OCI-LY7 (cell line): ENCODE results near the gene SKAP2. TPM values are rescaled to one million over a fixed set of nuclear protein-coding genes. Genes with fewer than 3 reads are reported as not detected.

Source experiments
- BruUV-seq: library from RNA; stranded (reverse); fragments of 400-500 nt; replicated peaks from 2 replicates; lab custom pipeline; 2021; lab: Mats Ljungman, UMichigan
- CTCF ChIA-PET: fragments of 300-600 bp; sonication (Branson Sonifier 250); formaldehyde crosslinking; loops from one replicate; lab custom pipeline; 2022; ENCODE audit warnings: antibody characterized with exemption; ENCODE audit not compliant: unreplicated experiment; lab: Charles Lee
- POLR2A ChIA-PET: fragments of 300-600 bp; sonication (Branson Sonifier 250); formaldehyde crosslinking; loops from one replicate; lab custom pipeline; 2022; ENCODE audit warnings: antibody characterized with exemption; lab: Charles Lee
- DNase-seq: peaks from one replicate; pipeline ENCODE4 v3.0.0-alpha.2; 2015; ENCODE audit warnings: low spot score
- H2AFZ ChIP-seq: fragments of 200-600 bp; sonication (generic), shearing (Covaris generic); 2 replicates; pipeline ENCODE4 v1.6.1; 2014; ENCODE audit warnings: mild to moderate bottlenecking, antibody characterized with exemption, low read length, moderate library complexity
- H3K27ac ChIP-seq: fragments of 200-600 bp; sonication (generic); 2 replicates; pipeline ENCODE4 v1.5.1; 2014; ENCODE audit warnings: mixed run types, low read depth, mild to moderate bottlenecking, moderate library complexity, low read length, inconsistent platforms; ENCODE audit not compliant: poor library complexity, severe bottlenecking
- H3K36me3 ChIP-seq: fragments of 200-600 bp; sonication (generic); 2 replicates; pipeline ENCODE4 v1.6.1; 2014; ENCODE audit warnings: mild to moderate bottlenecking, antibody characterized with exemption, low read length, moderate library complexity, mixed read lengths; ENCODE audit not compliant: insufficient read depth
- H3K4me1 ChIP-seq: fragments of 200-600 bp; sonication (generic); 2 replicates; pipeline ENCODE4 v1.5.1; 2014; ENCODE audit warnings: mild to moderate bottlenecking, low read length; ENCODE audit not compliant: insufficient read depth, poor library complexity, severe bottlenecking
- H3K4me2 ChIP-seq: fragments of 200-600 bp; sonication (generic); 2 replicates; pipeline ENCODE4 v1.6.1; 2014; ENCODE audit warnings: mild to moderate bottlenecking, low read length
- H3K4me3 ChIP-seq: fragments of 200-600 bp; sonication (generic); 2 replicates; pipeline ENCODE4 v1.5.1; 2014; ENCODE audit warnings: mild to moderate bottlenecking, low read depth, low read length; ENCODE audit not compliant: poor library complexity, severe bottlenecking
- H3K79me2 ChIP-seq: fragments of 200-600 bp; sonication (generic); 2 replicates; pipeline ENCODE4 v1.6.1; 2016; ENCODE audit warnings: low read depth, mild to moderate bottlenecking, low read length, moderate library complexity, mixed read lengths; ENCODE audit not compliant: insufficient read depth
- H3K9me2 ChIP-seq: fragments of 200-600 bp; sonication (generic); 2 replicates; pipeline ENCODE4 v1.6.1; 2016; ENCODE audit warnings: mild to moderate bottlenecking, low read length, mixed read lengths; ENCODE audit not compliant: insufficient read depth
- H3K9me3 ChIP-seq: fragments of 200-600 bp; sonication (generic); 2 replicates; pipeline ENCODE4 v1.6.1; 2014; ENCODE audit warnings: mild to moderate bottlenecking, mixed run types, low read length, mixed read lengths
- H4K20me1 ChIP-seq: fragments of 200-600 bp; sonication (generic); 2 replicates; pipeline ENCODE4 v1.6.1; 2014; ENCODE audit warnings: mild to moderate bottlenecking, antibody characterized with exemption, low read length, moderate library complexity, mixed read lengths; ENCODE audit not compliant: insufficient read depth
- CTCF ChIP-seq: fragments of 200-600 bp; sonication (generic); conservative IDR thresholded peaks from 2 replicates; pipeline ENCODE4 v1.5.1; 2014; ENCODE audit warnings: mild to moderate bottlenecking, antibody characterized with exemption, low read length, moderate library complexity, mixed read lengths
- EZH2phosphoT487 ChIP-seq: fragments of 200-600 bp; sonication (generic); IDR thresholded peaks from 2 replicates; pipeline ENCODE4 v1.6.1; 2018; ENCODE audit warnings: low read depth, borderline replicate concordance, mild to moderate bottlenecking, mixed run types, antibody characterized with exemption, low read length, moderate library complexity, mixed read lengths
- intact Hi-C: fragments of 100-400 bp; cut with micrococcal nuclease; formaldehyde crosslinking; loops from one replicate; pipeline ENCODE4 v1.10.0; 2022; ENCODE audit not compliant: unreplicated experiment
- total RNA-seq, 2 experiments: library from RNA; depleted of rRNA in 1 of 2; stranded (reverse); fragments of >200 nt in 1 of 2; shearing (Covaris generic) in 1 of 2; gene quantifications; 2 replicates each; pipeline ENCODE4 v1.2.3, GENCODE V29; 2014 to 2022

Gene SKAP2
- total RNA-seq, 2 experiments from 2014 or later: 15.5 to 54.8 TPM

GRCh38 chr7:26627891-26628341 is 236.5 kb downstream of the SKAP2 start:
- DNase-seq: no peak
- ChIA-PET POLR2A (no interaction called here), CTCF (no interaction called here)
- no peak overlapping the region for H3K4me2 ChIP-seq
- no peaks in the 10 kb centered on the region for H3K36me3 ChIP-seq
- intact Hi-C loops: no loop called here
- no peaks in the 10 kb centered on the region for H3K79me2 ChIP-seq
- no peaks in the 10 kb centered on the region for H3K9me3 ChIP-seq
- H4K20me1 ChIP-seq: no peaks in the 10 kb centered on the region
- no peaks in the 10 kb centered on the region for H3K4me1 ChIP-seq
- H2AFZ ChIP-seq: no peak overlapping the region
- no peaks in the 10 kb centered on the region for H3K9me2 ChIP-seq
- no peak overlapping the region for H3K4me3 ChIP-seq
- BruUV-seq: no TSS peak
- H3K27ac ChIP-seq: no peak overlapping the region
- TF ChIP-seq EZH2phosphoT487 (no peak), CTCF (no peak)

GRCh38 chr7:26627221-26627620 is 237.2 kb downstream of the SKAP2 start:
- no peak for DNase-seq
- no peak overlapping the region for H3K27ac ChIP-seq
- H3K9me3 ChIP-seq: no peaks in the 10 kb centered on the region
- H3K9me2 ChIP-seq: no peaks in the 10 kb centered on the region
- no peaks in the 10 kb centered on the region for H3K36me3 ChIP-seq
- no peak overlapping the region for H3K4me2 ChIP-seq
- intact Hi-C loops: no loop called here
- no peak overlapping the region for H2AFZ ChIP-seq
- POLR2A ChIA-PET: no interaction called here
- H3K79me2 ChIP-seq: no peaks in the 10 kb centered on the region
- BruUV-seq: no TSS peak
- TF ChIP-seq EZH2phosphoT487 (no peak), CTCF (no peak)
- CTCF ChIA-PET: no interaction called here
- H3K4me1 ChIP-seq: no peaks in the 10 kb centered on the region
- no peaks in the 10 kb centered on the region for H4K20me1 ChIP-seq
- no peak overlapping the region for H3K4me3 ChIP-seq

- TF ChIP-seq CTCF (no peak), EZH2phosphoT487 (no peak)
- H3K4me1 ChIP-seq: no peaks in the 10 kb centered on the region
- no peaks in the 10 kb centered on the region for H4K20me1 ChIP-seq
- no peak overlapping the region for H3K27ac ChIP-seq
- DNase-seq: no peak
- H3K9me2 ChIP-seq: no peaks in the 10 kb centered on the region
- H3K36me3 ChIP-seq: no peaks in the 10 kb centered on the region
- no TSS peak for BruUV-seq
- ChIA-PET CTCF (no interaction called here), POLR2A (no interaction called here)
- no peak overlapping the region for H3K4me3 ChIP-seq
- H3K79me2 ChIP-seq: no peaks in the 10 kb centered on the region
- no peaks in the 10 kb centered on the region for H3K9me3 ChIP-seq
- no peak overlapping the region for H2AFZ ChIP-seq
- H3K4me2 ChIP-seq: no peak overlapping the region
- intact Hi-C loops: no loop called here
Measured at GRCh38 chr7:26626687-26627086, 237.7 kb downstream of the SKAP2 start.
